Measurements from ENCODE around the gene WDR27.

The WDR27 gene

GRCh38 chr6:169424149-169424804 is 277.6 kb downstream of the WDR27 start:
- DNase-seq = no peak

- DNase-seq = no peak
These were observed 280.1 kb downstream of the WDR27 start for GRCh38 chr6:169421586-169422264.

GRCh38 chr6:169420912-169421543 is 280.8 kb downstream of the WDR27 start:
- DNase-seq = peak; percentile 62

GRCh38 chr6:169417101-169417500 is 284.7 kb downstream of the WDR27 start:
- no peak for DNase-seq

GRCh38 chr6:169416249-169416648 is 285.6 kb downstream of the WDR27 start:
- no peak for DNase-seq

GRCh38 chr6:169415179-169415578 is 286.6 kb downstream of the WDR27 start:
- no peak for DNase-seq

GRCh38 chr6:169411722-169412121 is 290.1 kb downstream of the WDR27 start:
- DNase-seq = no peak

GRCh38 chr6:169411296-169411695 is 290.5 kb downstream of the WDR27 start:
- no peak for DNase-seq

GRCh38 chr6:169409742-169410312 is 292.0 kb downstream of the WDR27 start:
- no peak for DNase-seq

- DNase-seq = no peak
These were observed 294.5 kb downstream of the WDR27 start for GRCh38 chr6:169407325-169407724.

All from kidney glomerular epithelial cell (primary cell).